SK-N-SH (cell line): Measurements from ENCODE around the gene RS1.

Experiments
- POLR2AphosphoS5 ChIP-seq: IDR thresholded peaks from 2 replicates; pipeline ENCODE4 v1.6.1; 2012; ENCODE audit warnings: low read depth, low read length
- RCOR1 ChIP-seq: fragments of 150-350 bp; IDR thresholded peaks from 2 replicates; pipeline ENCODE4 v1.6.1; 2017; ENCODE audit warnings: antibody characterized with exemption, low read length
- RFX5 ChIP-seq: IDR thresholded peaks from 2 replicates; pipeline ENCODE4 v1.6.1; 2012; ENCODE audit warnings: mild to moderate bottlenecking, improper control_type of control experiment, low read length
- TAF1 ChIP-seq: IDR thresholded peaks from 2 replicates; pipeline ENCODE4 v1.6.1; 2012; ENCODE audit warnings: low read depth, mild to moderate bottlenecking, low read length, moderate library complexity, borderline replicate concordance
- YY1 ChIP-seq: IDR thresholded peaks from 2 replicates; pipeline ENCODE4 v1.4.0; 2012; ENCODE audit warnings: low read depth, mild to moderate bottlenecking
- TF ChIP-seq, protein P1 (sequence below): fragments of 200-600 bp; sonication (generic); IDR thresholded peaks from 2 replicates; pipeline ENCODE4 v1.6.1; 2017; ENCODE audit warnings: antibody characterized with exemption, mild to moderate bottlenecking, moderate library complexity

DNA sequence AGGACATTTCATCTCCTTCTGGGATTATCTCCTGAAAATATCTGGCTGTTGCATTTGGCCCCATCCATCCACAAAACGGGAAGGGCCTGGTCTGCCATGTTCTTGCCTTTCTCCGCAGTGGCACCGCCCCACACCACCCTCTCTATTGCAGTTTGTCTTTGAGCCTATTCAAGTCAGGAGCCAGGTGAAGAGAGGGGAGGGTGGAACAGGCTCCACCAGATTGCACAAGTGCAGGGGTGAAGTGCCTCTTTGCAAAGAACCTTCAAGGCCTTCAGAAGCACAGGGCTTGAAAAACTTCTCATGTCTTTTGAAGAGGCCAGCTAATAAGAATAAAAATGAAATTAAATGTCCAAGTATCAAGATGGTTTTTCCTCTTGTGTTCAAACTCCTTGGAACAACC is 28.7 kb downstream of the RS1 start:
- TF ChIP-seq RCOR1 (no peak), YY1 (no peak), RFX5 (no peak), TAF1 (no peak), POLR2AphosphoS5 (no peak)
- TF ChIP-seq, protein P1, sequence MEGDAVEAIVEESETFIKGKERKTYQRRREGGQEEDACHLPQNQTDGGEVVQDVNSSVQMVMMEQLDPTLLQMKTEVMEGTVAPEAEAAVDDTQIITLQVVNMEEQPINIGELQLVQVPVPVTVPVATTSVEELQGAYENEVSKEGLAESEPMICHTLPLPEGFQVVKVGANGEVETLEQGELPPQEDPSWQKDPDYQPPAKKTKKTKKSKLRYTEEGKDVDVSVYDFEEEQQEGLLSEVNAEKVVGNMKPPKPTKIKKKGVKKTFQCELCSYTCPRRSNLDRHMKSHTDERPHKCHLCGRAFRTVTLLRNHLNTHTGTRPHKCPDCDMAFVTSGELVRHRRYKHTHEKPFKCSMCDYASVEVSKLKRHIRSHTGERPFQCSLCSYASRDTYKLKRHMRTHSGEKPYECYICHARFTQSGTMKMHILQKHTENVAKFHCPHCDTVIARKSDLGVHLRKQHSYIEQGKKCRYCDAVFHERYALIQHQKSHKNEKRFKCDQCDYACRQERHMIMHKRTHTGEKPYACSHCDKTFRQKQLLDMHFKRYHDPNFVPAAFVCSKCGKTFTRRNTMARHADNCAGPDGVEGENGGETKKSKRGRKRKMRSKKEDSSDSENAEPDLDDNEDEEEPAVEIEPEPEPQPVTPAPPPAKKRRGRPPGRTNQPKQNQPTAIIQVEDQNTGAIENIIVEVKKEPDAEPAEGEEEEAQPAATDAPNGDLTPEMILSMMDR = no peak
